CD14-positive monocyte (primary cell): ENCODE measurements around the gene PARK7. TPM values are rescaled to one million over a fixed set of nuclear protein-coding genes. Genes with fewer than 3 reads are reported as not detected.

Experiments used
- DNase-seq, 3 donors: peaks; one replicate each; pipeline ENCODE4 v3.0.0-alpha.2; 2011 to 2022
- H2AFZ ChIP-seq: 2 replicates; pipeline ENCODE4 v1.6.0; 2012; ENCODE audit warnings: mild to moderate bottlenecking, low read depth, low read length, inconsistent platforms; ENCODE audit not compliant: insufficient read depth, poor library complexity, severe bottlenecking
- H3K27ac ChIP-seq, 2 donors: 1 replicate in 1 of 2; 2 replicates in 1 of 2; pipeline ENCODE4 v1.5.1; 2012 to 2013; ENCODE audit warnings: low read length in 2 of 2, control low read depth in 1 of 2, inconsistent platforms in 1 of 2, low read depth in 1 of 2, mild to moderate bottlenecking in 1 of 2
- H3K27me3 ChIP-seq, 2 donors: one replicate each; pipeline versions ENCODE4 v1.6.0 to v1.6.1; 2011 to 2013; ENCODE audit warnings: low read length in 2 of 2; ENCODE audit not compliant: control insufficient read depth in 2 of 2, insufficient read depth in 2 of 2
- H3K36me3 ChIP-seq, 2 donors: replicated peaks in 1 of 2; 1 replicate in 1 of 2; 2 replicates in 1 of 2; pipeline versions ENCODE4 v1.5.1 to v1.6.1; 2012 to 2013; ENCODE audit warnings: low read length in 2 of 2, control low read depth in 1 of 2, inconsistent platforms in 1 of 2, mild to moderate bottlenecking in 1 of 2; ENCODE audit not compliant: insufficient read depth in 2 of 2, control insufficient read depth in 1 of 2
- H3K4me1 ChIP-seq, 2 donors: 1 replicate in 1 of 2; 2 replicates in 1 of 2; pipeline versions ENCODE4 v1.5.1 to v1.6.1; 2012 to 2013; ENCODE audit warnings: low read length in 2 of 2, control low read depth in 1 of 2, inconsistent platforms in 1 of 2, mild to moderate bottlenecking in 1 of 2, moderate library complexity in 1 of 2; ENCODE audit not compliant: insufficient read depth in 2 of 2, control insufficient read depth in 1 of 2
- H3K4me2 ChIP-seq: replicated peaks from 2 replicates; pipeline ENCODE3; 2012; ENCODE audit warnings: low read length, moderate library complexity, mild to moderate bottlenecking; ENCODE audit not compliant: poor library complexity, severe bottlenecking; ENCODE audit errors: extremely low read depth
- H3K4me3 ChIP-seq, 3 experiments: fragments of 200-600 bp in 1 of 3; sonication (generic) in 1 of 3; replicated peaks in 1 of 3; 1 replicate in 2 of 3; 2 replicates in 1 of 3; pipeline ENCODE4 v1.5.1; 2011 to 2013; ENCODE audit warnings: low read length in 3 of 3, mild to moderate bottlenecking in 3 of 3, control low read depth in 2 of 3, low read depth in 2 of 3, inconsistent platforms in 1 of 3, moderate library complexity in 1 of 3
- H3K79me2 ChIP-seq: 2 replicates; pipeline ENCODE4 v1.6.0; 2012; ENCODE audit warnings: mild to moderate bottlenecking, control low read depth, inconsistent platforms, low read length, moderate library complexity; ENCODE audit not compliant: insufficient read depth
- H3K9ac ChIP-seq: 2 replicates; pipeline ENCODE4 v1.6.0; 2017; ENCODE audit warnings: low read length, mild to moderate bottlenecking; ENCODE audit not compliant: insufficient read depth, poor library complexity, severe bottlenecking
- H3K9me3 ChIP-seq, 2 donors: replicated peaks in 1 of 2; 1 replicate in 1 of 2; 2 replicates in 1 of 2; pipeline versions ENCODE4 v1.5.1 to v1.6.1; 2012 to 2013; ENCODE audit warnings: low read length in 2 of 2, control low read depth in 1 of 2; ENCODE audit not compliant: control insufficient read depth in 1 of 2, insufficient read depth in 1 of 2
- H4K20me1 ChIP-seq: 2 replicates; pipeline ENCODE4 v1.6.0; 2012; ENCODE audit warnings: mild to moderate bottlenecking, low read length, control low read depth, moderate library complexity; ENCODE audit not compliant: insufficient read depth
- H3K27ac Mint-ChIP-seq, 7 donors: one replicate each; pipeline ENCODE4 v1.8.0; 2020; ENCODE audit warnings: mild to moderate bottlenecking in 7 of 7, mixed read lengths in 7 of 7, moderate library complexity in 6 of 7, inconsistent platforms in 2 of 7
- H3K27me3 Mint-ChIP-seq, 3 donors: one replicate each; pipeline ENCODE4 v1.8.0; 2021 to 2022; ENCODE audit warnings: low read depth in 3 of 3, mild to moderate bottlenecking in 3 of 3, mixed read lengths in 3 of 3, moderate library complexity in 3 of 3, inconsistent platforms in 1 of 3
- H3K36me3 Mint-ChIP-seq, 2 donors: one replicate each; pipeline ENCODE4 v1.8.0; 2020; ENCODE audit warnings: mixed read lengths in 2 of 2, inconsistent platforms in 1 of 2, mild to moderate bottlenecking in 1 of 2
- H3K4me1 Mint-ChIP-seq: one replicate; pipeline ENCODE4 v1.8.0; 2020; ENCODE audit warnings: mild to moderate bottlenecking, mixed read lengths
- H3K4me3 Mint-ChIP-seq, 2 donors: one replicate each; pipeline ENCODE4 v1.8.0; 2020; ENCODE audit warnings: mild to moderate bottlenecking in 2 of 2, mixed read lengths in 2 of 2, moderate library complexity in 1 of 2
- H3K9me3 Mint-ChIP-seq, 7 donors: one replicate each; pipeline ENCODE4 v1.8.0; 2020 to 2022; ENCODE audit warnings: mixed read lengths in 7 of 7, mild to moderate bottlenecking in 6 of 7, moderate library complexity in 6 of 7, inconsistent platforms in 2 of 7
- WGBS: methylation state at CpG from one replicate; pipeline ENCODE4 v1.1.5; 2013; ENCODE audit warnings: missing lambda C conversion rate; ENCODE audit not compliant: insufficient coverage; 5-methylcytosine and 5-hydroxymethylcytosine counted together
- intact Hi-C, 2 donors: fragments of 100-400 bp; cut with micrococcal nuclease; formaldehyde crosslinking; loops; one replicate each; pipeline versions ENCODE4 v1.15.0 to v1.15.1; 2023
- polyA plus RNA-seq, 3 donors: library from polyadenylated mRNA; depleted of rRNA in 1 of 3; unstranded in 2 of 3; stranded (reverse) in 1 of 3; fragments of 300-500 nt in 2 of 3; fragments of >200 nt in 1 of 3; fragmentation: Illumina TruSeq in 2 of 3; gene quantifications; 1 replicate in 2 of 3; 2 replicates in 1 of 3; pipeline ENCODE4 v1.2.3, GENCODE V29; 2012 to 2021
- TF ChIP-seq, protein P1 (sequence below): fragments of 200-600 bp; IDR thresholded peaks from one replicate; pipeline ENCODE4 v1.8.0; 2022; ENCODE audit warnings: antibody characterized with exemption, mild to moderate bottlenecking

PARK7 gene
- polyA plus RNA-seq, 3 donors, result 116 to 391 (median 353) TPM

DNA sequence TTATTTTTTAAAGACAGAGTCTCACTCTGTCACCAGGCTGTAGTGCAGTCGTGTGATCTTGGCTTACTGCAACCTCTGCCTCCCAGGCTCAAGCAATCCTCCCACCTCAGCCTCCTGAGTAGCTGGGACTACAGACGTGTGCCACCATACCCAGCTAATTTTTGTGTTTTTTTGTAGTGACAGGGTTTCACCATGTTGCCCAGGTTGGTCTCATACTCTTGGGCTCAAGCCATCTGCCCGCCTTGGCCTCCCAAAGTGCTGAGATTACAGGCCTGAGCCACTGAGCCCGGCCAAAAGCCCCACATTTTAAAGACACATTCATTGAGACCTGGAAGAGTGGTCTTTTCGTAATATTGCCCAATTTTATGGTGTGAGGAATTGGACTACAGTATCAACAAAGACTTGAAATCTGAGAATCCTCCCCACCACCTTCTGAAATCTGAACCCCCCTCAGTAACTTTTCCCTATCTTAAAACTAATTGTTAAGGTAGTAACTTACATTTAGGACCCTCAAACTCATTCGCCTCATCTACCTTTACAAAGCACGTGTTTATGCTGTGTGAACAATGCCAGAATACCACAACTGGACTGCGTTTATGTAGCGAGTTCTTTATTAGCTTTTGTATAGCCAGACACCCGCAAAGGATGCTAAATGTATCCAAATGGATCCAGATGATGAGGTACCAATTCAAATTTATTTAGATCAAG lies 61.9 kb downstream of the PARK7 start:
- H3K4me3 ChIP-seq, result no peak overlapping the region
- Mint-ChIP-seq H3K4me1 (peaks cover 21% of the 10 kb centered on the region), H3K4me3 (peak overlapping the region in 1 of 2 donors; percentile 97), H3K27ac (no peak overlapping the region), H3K9me3 (peaks cover 3 to 13% (median 6%) of the 10 kb centered on the region in 7 donors), H3K27me3 (peaks cover 46 to 63% (median 52%) of the 10 kb centered on the region in 3 donors), H3K36me3 (peaks cover 7 to 11% of the 10 kb centered on the region in 2 donors)
- intact Hi-C loops, result loop anchor here in 1 of 2 donors (10.0 kb wide), 1 partner anchor 291 kb away; the partner anchor contains the start of gene SLC45A1
- TF ChIP-seq, protein P1, sequence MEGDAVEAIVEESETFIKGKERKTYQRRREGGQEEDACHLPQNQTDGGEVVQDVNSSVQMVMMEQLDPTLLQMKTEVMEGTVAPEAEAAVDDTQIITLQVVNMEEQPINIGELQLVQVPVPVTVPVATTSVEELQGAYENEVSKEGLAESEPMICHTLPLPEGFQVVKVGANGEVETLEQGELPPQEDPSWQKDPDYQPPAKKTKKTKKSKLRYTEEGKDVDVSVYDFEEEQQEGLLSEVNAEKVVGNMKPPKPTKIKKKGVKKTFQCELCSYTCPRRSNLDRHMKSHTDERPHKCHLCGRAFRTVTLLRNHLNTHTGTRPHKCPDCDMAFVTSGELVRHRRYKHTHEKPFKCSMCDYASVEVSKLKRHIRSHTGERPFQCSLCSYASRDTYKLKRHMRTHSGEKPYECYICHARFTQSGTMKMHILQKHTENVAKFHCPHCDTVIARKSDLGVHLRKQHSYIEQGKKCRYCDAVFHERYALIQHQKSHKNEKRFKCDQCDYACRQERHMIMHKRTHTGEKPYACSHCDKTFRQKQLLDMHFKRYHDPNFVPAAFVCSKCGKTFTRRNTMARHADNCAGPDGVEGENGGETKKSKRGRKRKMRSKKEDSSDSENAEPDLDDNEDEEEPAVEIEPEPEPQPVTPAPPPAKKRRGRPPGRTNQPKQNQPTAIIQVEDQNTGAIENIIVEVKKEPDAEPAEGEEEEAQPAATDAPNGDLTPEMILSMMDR, result no peak
- H3K79me2 ChIP-seq, result no peaks in the 10 kb centered on the region
- no peak for DNase-seq
- H3K4me2 ChIP-seq, result no peak overlapping the region
- no peaks in the 10 kb centered on the region for H4K20me1 ChIP-seq
- no peak overlapping the region for H3K27ac ChIP-seq
- no peak overlapping the region for H2AFZ ChIP-seq
- H3K36me3 ChIP-seq, result no peaks in the 10 kb centered on the region
- peaks cover 3 to 4% of the 10 kb centered on the region in 2 donors for H3K9me3 ChIP-seq
- WGBS, result 100% methylated on average over 1 of the region's 10 CpGs
- no peak overlapping the region for H3K9ac ChIP-seq
- peaks cover 32 to 65% of the 10 kb centered on the region in 2 donors for H3K27me3 ChIP-seq
- peaks cover 20 to 28% of the 10 kb centered on the region in 2 donors for H3K4me1 ChIP-seq

DNA sequence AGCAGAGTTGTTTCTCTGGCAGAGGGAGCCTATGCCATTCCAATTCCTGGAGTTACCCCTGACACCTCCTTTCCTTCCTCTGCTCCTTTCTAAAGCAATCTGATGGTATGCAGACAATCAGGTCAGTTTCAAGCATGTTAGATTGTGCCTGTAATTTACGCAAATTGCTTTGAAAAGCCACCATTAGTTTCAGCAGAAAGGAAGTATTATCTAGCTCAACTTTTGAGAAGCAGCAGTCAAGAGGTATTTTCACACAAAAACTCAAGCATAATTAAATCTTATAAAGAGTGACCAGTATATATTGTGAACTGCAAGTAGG lies 62.4 kb downstream of the PARK7 start:
- no peak overlapping the region for H2AFZ ChIP-seq
- H3K9ac ChIP-seq, result no peak overlapping the region
- TF ChIP-seq, protein P1, result no peak
- Mint-ChIP-seq H3K9me3 (peaks cover 3 to 13% (median 6%) of the 10 kb centered on the region in 7 donors), H3K27ac (no peak overlapping the region), H3K36me3 (peaks cover 7 to 11% of the 10 kb centered on the region in 2 donors), H3K4me1 (peaks cover 21% of the 10 kb centered on the region), H3K27me3 (peaks cover 46 to 67% (median 52%) of the 10 kb centered on the region in 3 donors), H3K4me3 (peak overlapping the region in 1 of 2 donors; percentile 97)
- no peak overlapping the region for H3K4me3 ChIP-seq
- H3K79me2 ChIP-seq, result no peaks in the 10 kb centered on the region
- H3K9me3 ChIP-seq, result peaks cover 3 to 4% of the 10 kb centered on the region in 2 donors
- H3K4me1 ChIP-seq, result peaks cover 20 to 28% of the 10 kb centered on the region in 2 donors
- H3K27ac ChIP-seq, result no peak overlapping the region
- intact Hi-C loops, result loop anchor here in 1 of 2 donors (10.0 kb wide), 1 partner anchor 291 kb away; the partner anchor contains the start of gene SLC45A1
- no peaks in the 10 kb centered on the region for H3K36me3 ChIP-seq
- DNase-seq, result no peak
- no peak overlapping the region for H3K4me2 ChIP-seq
- no CpG with 5 or more reads among the region's 1 CpG for WGBS
- H4K20me1 ChIP-seq, result no peaks in the 10 kb centered on the region
- H3K27me3 ChIP-seq, result peaks cover 32 to 67% of the 10 kb centered on the region in 2 donors
